SHP77 treated with DMSO at 0.1 percent for 48 hours (cell line): ENCODE results near the gene TMED6.
"Not testable (repeated sequence)": the region's sequence is repeated elsewhere in the genome, so short reads cannot be mapped to it uniquely, and the experiment has no call there.

Experiments used
- DNase-seq: peaks from one replicate; lab custom pipeline; 2025; lab: John Stamatoyannopoulos, UW

Gene TMED6

DNA sequence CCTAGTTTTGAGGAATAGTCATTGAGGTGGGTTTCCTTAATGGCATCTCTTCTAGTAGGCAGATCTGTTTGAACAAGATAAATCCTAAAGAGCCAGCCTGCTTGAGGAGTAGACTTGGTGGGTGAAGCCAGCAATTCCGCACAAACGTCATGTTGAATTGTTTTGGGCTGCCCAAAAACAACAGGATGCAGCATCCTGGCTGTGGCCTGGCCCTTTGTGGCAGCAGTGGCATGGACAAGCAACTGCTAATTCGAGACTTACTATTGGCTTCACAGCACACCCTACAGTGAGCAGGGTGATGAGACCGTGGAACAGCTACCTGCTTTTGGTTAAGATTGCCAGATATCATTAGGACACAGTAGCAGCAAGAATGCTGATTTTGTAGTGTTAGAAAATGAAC is 49.7 kb downstream of the TMED6 start:
- no peak for DNase-seq

DNA sequence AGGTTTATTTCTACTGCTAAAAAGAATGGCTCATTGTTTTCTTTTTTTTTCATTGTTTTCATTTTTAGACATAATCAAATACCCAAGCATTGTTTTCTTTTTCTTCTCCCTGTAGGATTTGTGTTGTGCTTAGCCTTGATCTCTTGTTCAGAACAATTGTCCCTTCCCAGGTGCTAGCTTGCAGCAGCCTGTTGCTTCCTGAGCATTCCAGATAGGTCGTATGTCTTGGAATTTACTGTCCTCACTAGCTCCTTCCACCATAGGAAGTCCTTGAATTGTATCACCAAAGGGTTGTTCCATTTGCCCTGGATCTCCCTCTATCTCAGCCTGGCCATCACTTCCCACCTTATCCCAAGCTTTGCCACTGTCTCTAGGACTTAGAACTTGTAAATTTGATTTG is 50.4 kb downstream of the TMED6 start:
- no peak for DNase-seq

DNA sequence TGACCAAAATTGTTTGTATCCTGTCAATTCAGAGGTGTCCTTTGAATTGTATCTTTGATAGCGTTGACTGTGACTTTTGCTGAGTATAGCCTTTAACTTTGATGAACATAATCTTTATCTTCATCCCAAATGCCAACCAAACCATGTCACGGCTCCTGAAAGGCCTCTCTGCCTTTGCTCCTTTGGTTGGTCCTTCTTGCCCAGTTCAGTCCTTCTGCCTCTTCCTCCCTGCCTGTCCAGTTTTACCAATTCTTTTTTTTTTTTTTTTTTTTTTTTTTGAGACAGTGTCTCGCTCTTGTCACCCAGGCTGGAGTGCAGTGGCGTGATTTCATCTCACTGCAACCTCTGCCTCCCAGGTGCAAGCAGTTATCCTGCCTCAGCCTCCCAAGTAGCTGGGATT is 53.3 kb downstream of the TMED6 start:
- DNase-seq, result no peak

DNA sequence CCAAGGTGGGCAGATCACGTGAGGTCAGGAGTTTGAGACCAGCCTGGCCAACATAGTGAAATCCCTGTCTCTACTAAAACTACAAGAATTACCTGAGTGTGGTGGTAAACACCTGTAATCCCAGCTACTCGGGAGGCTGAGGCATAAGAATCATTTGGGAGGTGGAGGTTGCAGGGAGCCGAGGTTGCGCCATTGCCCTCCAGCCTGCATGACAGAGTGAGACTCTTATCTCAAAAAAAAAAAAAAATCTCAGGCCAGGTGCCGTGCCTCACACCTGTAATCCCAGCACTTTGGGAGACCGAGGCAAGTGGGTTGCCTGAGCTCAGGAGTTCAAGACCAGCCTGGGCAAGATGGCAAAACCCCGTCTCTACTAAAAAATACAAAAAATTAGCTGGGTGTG is 54.8 kb downstream of the TMED6 start:
- DNase-seq, result not testable (repeated sequence)

DNA sequence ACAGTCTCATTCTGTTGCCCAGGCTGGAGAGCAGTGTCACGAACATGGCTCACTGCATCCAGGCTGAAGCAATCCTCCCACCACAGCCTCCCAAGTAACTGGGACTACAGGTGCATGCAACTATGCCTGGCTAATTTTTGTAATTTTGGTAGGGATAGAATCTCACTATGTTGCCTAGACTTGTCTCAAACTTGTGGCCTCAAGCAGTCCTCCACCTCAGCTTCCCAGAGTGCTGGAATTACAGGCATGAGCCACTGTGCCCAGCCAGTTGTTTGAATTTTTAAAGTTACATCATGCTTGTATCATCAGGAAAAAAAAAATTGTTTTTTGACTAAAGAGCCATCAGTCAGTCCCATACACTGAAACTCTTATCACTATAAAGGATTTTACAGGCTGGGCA is 57.5 kb downstream of the TMED6 start:
- no peak for DNase-seq

DNA sequence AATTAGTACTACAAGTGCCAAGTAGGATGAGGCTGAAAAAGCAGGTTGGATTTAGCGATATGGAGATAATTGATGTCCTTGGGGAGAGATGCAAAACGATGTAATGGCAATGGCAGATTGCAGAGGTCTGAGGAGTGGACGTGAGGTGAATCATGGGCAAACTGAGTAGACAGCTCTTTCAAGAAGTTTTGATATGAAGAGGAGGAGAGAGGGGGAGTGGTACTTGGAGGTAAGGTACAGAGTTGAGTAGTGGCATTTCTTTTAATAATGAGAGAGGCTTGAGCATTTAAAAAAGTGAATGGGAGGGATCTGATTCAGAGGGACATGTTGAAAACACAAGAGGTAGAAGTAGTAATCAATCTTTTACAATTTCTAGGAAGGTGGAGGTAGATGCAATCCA is 58.2 kb downstream of the TMED6 start:
- no peak for DNase-seq
